Measurements from ENCODE around the gene CCDC91. TPM values are rescaled to one million over a fixed set of nuclear protein-coding genes. Genes with fewer than 3 reads are reported as not detected.

CCDC91 gene
- total RNA-seq, 1 donor from 2014 or later: 12.3 TPM

DNA sequence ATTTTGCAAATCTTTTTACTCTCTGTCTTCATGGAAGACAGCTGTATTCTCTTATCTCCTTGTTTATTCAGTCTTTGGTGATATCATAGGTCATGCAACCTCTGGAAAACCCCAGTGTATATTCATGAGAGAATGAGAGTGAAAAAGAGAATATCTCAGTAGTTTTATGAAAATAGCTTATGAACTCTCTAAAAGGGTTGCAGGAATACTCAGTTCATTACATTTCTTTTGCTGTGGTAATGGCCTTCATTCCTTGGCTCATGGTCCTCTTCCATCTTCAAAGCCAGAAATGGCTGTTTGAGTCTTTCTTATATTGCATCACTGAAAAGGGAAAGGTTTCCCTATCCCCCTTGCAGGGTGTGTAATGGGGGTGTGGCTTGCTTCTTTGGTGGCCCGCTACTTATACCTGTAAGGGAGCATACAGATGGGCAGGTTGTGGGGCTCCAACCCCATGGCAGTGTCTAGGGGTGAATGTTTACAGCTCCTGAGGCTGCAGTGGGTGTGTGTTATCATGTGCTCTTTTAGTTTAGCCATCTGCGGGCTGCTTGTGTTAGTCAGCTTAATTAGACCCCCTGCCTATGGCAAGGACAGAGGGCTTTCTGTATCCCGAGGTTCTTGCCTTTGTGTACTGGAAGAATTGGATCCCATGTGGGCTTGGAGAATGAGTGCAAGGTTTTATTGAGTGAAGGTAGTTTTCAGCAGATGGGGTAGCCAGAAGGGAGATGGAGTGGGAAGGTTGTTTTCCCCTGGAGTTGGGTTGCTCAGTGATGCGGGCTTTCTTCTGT, 150.2 kb downstream of the CCDC91 start:
- Mint-ChIP-seq H3K4me3 (ENCODE audit: unreplicated experiment) (no peak overlapping the region), H3K4me1 (ENCODE audit: unreplicated experiment) (no peaks in the 10 kb centered on the region), H3K9me3 (ENCODE audit: unreplicated experiment) (no peaks in the 10 kb centered on the region), H3K36me3 (ENCODE audit: low read depth, unreplicated experiment) (no peaks in the 10 kb centered on the region), H3K27ac (ENCODE audit: unreplicated experiment) (no peak overlapping the region), H3K27me3 (ENCODE audit: unreplicated experiment) (peaks cover 3% of the 10 kb centered on the region)
- DNase-seq (ENCODE audit: low spot score): no peak
- TF ChIP-seq, protein P1, sequence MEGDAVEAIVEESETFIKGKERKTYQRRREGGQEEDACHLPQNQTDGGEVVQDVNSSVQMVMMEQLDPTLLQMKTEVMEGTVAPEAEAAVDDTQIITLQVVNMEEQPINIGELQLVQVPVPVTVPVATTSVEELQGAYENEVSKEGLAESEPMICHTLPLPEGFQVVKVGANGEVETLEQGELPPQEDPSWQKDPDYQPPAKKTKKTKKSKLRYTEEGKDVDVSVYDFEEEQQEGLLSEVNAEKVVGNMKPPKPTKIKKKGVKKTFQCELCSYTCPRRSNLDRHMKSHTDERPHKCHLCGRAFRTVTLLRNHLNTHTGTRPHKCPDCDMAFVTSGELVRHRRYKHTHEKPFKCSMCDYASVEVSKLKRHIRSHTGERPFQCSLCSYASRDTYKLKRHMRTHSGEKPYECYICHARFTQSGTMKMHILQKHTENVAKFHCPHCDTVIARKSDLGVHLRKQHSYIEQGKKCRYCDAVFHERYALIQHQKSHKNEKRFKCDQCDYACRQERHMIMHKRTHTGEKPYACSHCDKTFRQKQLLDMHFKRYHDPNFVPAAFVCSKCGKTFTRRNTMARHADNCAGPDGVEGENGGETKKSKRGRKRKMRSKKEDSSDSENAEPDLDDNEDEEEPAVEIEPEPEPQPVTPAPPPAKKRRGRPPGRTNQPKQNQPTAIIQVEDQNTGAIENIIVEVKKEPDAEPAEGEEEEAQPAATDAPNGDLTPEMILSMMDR (IDR thresholded peaks at IDR 0.05; ENCODE audit: unreplicated experiment): no peak

DNA sequence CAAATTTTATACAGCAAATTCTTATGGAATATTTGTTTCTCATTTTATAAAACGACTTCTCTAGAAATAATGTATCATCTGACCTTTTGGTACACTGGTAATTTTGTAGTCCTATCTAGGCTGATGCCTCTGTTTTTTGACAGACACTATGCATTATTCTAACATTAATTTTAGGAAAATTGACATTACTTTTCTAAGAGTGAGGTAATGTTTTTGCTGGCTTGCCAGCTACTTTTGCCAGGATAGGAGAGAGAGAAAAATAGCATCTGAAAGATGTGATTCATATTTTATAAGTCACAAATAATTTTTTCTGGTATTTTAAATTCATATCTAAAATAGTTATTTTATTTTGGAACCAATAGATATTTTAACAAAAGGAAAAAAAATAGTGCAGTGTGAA, 153.5 kb downstream of the CCDC91 start:
- H3K4me3 Mint-ChIP-seq (ENCODE audit: unreplicated experiment): no peak overlapping the region

DNA sequence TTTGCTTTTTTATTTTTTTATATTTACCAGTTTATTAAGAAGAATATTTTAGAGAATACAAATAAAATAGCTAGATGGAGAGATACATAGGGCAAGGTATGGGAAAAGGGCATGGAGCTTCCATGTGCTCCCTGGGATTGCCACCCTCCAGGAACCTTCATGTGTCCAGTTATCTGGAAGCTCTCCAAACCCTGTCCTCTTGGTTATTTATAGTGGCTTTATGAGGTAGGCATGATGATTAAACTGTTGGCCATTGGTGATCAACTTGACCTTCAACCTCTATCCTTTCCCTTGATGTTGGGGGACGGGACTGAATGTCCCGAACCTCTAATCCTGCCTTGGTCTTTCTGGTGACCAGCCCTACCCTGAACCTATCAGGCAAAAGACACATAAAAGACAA, 156.3 kb downstream of the CCDC91 start:
- no peak for DNase-seq (ENCODE audit: low spot score)
- no peaks in the 10 kb centered on the region for H3K9me3 Mint-ChIP-seq (ENCODE audit: unreplicated experiment)
- H3K4me3 Mint-ChIP-seq (ENCODE audit: unreplicated experiment): no peak overlapping the region
- H3K36me3 Mint-ChIP-seq (ENCODE audit: low read depth, unreplicated experiment): no peaks in the 10 kb centered on the region
- TF ChIP-seq, protein P1 (IDR thresholded peaks at IDR 0.05; ENCODE audit: unreplicated experiment): no peak
- no peak overlapping the region for H3K27ac Mint-ChIP-seq (ENCODE audit: unreplicated experiment)
- H3K4me1 Mint-ChIP-seq (ENCODE audit: unreplicated experiment): peaks cover 2% of the 10 kb centered on the region
- peaks cover 3% of the 10 kb centered on the region for H3K27me3 Mint-ChIP-seq (ENCODE audit: unreplicated experiment)

More for the DNA sequence above, 153.5 kb downstream of the CCDC91 start:
- TF ChIP-seq, protein P1 (IDR thresholded peaks at IDR 0.05; ENCODE audit: unreplicated experiment): no peak
- Mint-ChIP-seq H3K27me3 (ENCODE audit: unreplicated experiment) (peaks cover 3% of the 10 kb centered on the region), H3K36me3 (ENCODE audit: low read depth, unreplicated experiment) (no peaks in the 10 kb centered on the region), H3K4me1 (ENCODE audit: unreplicated experiment) (no peaks in the 10 kb centered on the region), H3K9me3 (ENCODE audit: unreplicated experiment) (no peaks in the 10 kb centered on the region), H3K27ac (ENCODE audit: unreplicated experiment) (no peak overlapping the region)
- no peak for DNase-seq (ENCODE audit: low spot score)

DNA sequence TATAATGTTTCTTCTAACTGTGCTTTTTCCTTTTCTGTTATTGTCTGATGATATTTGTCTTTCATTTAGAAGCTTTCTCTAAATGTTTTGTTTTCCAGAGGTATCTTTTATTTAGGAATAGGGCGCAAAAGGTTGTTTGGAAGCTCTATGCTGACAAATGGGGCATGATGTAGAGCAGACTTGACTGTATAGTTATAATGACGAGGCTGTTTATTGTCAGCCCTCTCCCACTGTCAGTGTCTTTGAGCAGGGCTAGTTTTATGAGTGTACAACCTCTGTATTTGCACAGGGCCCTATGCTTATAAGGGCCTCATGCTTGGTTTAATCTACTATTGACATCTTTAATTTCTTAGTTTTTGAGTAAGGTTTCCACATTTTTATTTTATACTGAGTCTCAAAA, 158.9 kb downstream of the CCDC91 start:
- peaks cover 2% of the 10 kb centered on the region for H3K4me1 Mint-ChIP-seq (ENCODE audit: unreplicated experiment)
- TF ChIP-seq, protein P1 (IDR thresholded peaks at IDR 0.05; ENCODE audit: unreplicated experiment): no peak
- DNase-seq (ENCODE audit: low spot score): no peak
- no peaks in the 10 kb centered on the region for H3K9me3 Mint-ChIP-seq (ENCODE audit: unreplicated experiment)
- no peak overlapping the region for H3K4me3 Mint-ChIP-seq (ENCODE audit: unreplicated experiment)
- H3K27ac Mint-ChIP-seq (ENCODE audit: unreplicated experiment): no peak overlapping the region
- peaks cover 13% of the 10 kb centered on the region for H3K36me3 Mint-ChIP-seq (ENCODE audit: low read depth, unreplicated experiment)
- no peaks in the 10 kb centered on the region for H3K27me3 Mint-ChIP-seq (ENCODE audit: unreplicated experiment)

DNA sequence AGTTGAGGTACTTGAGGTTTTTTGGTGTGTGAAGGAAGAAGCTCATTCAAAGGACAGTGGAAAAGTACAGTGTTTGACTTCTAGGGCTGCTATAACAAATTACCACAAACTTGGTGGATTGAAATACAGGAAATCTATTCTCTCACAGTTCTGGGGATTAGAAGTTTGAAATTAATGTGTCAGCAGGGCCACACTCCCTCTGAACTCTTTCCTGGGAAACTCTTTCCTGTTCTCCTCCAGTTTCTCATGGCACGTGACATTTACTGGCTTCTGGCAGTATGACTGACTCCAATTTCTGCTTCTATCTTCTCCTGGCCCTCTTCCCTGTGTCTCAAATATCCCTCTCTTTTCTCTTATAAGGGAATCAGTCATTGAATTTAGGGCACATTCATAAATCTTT, 160.2 kb downstream of the CCDC91 start:
- Mint-ChIP-seq H3K27ac (ENCODE audit: unreplicated experiment) (no peak overlapping the region), H3K9me3 (ENCODE audit: unreplicated experiment) (no peaks in the 10 kb centered on the region), H3K4me1 (ENCODE audit: unreplicated experiment) (peaks cover 2% of the 10 kb centered on the region), H3K27me3 (ENCODE audit: unreplicated experiment) (no peaks in the 10 kb centered on the region), H3K36me3 (ENCODE audit: low read depth, unreplicated experiment) (peaks cover 13% of the 10 kb centered on the region), H3K4me3 (ENCODE audit: unreplicated experiment) (no peak overlapping the region)
- DNase-seq (ENCODE audit: low spot score): no peak
- TF ChIP-seq, protein P1 (IDR thresholded peaks at IDR 0.05; ENCODE audit: unreplicated experiment): no peak

All from endothelial cell (in vitro differentiated cells).